HepG2 (cell line): ENCODE data around the gene KLHL21. TPM values are rescaled to one million over a fixed set of nuclear protein-coding genes. Genes with fewer than 3 reads are reported as not detected.

ENCODE experiments used
- ATM ChIP-seq: fragments of 450-650 bp; IDR thresholded peaks from 2 replicates; pipeline ENCODE4 v1.7.1; 2017; ENCODE audit warnings: mild to moderate bottlenecking, borderline replicate concordance
- CBX5 ChIP-seq: sonication (generic); formaldehyde crosslinking; IDR thresholded peaks from 2 replicates; pipeline ENCODE4 v1.4.0; 2020; ENCODE audit warnings: missing genetic modification reagents, borderline replicate concordance
- MEF2D ChIP-seq: sonication (generic); formaldehyde crosslinking; IDR thresholded peaks from 2 replicates; pipeline ENCODE4 v1.5.1; 2020; ENCODE audit warnings: mild to moderate bottlenecking, missing genetic modification reagents
- NCOA2 ChIP-seq: sonication (generic); formaldehyde crosslinking; IDR thresholded peaks from 2 replicates; pipeline ENCODE4 v1.8.0; 2022; ENCODE audit warnings: inconsistent platforms
- SAP130 ChIP-seq: IDR thresholded peaks from 2 replicates; pipeline ENCODE4 v1.6.1; 2016; ENCODE audit warnings: low read depth
- SUZ12 ChIP-seq: fragments of 150-350 bp; IDR thresholded peaks from 2 replicates; pipeline ENCODE4 v1.6.1; 2014; ENCODE audit warnings: low read depth, low read length
- U2AF1 ChIP-seq: fragments of 200-400 bp; formaldehyde crosslinking; optimal IDR thresholded peaks from 2 replicates; pipeline ENCODE3; 2017; ENCODE audit warnings: mild to moderate bottlenecking, low read depth, low read length
- ZBTB43 ChIP-seq: sonication (generic); formaldehyde crosslinking; conservative IDR thresholded peaks from 2 replicates; pipeline ENCODE4 v1.4.0; 2020; ENCODE audit warnings: missing genetic modification reagents
- ZNF362 ChIP-seq: sonication (generic); formaldehyde crosslinking; IDR thresholded peaks from 2 replicates; pipeline ENCODE4 v1.4.0; 2020; ENCODE audit warnings: missing genetic modification reagents, mild to moderate bottlenecking, borderline replicate concordance
- ZNF597 ChIP-seq: sonication (generic); formaldehyde crosslinking; IDR thresholded peaks from 2 replicates; pipeline ENCODE4 v1.5.0; 2020; ENCODE audit warnings: missing genetic modification reagents
- ZZZ3 ChIP-seq: sonication (generic); formaldehyde crosslinking; IDR thresholded peaks from 2 replicates; pipeline ENCODE4 v1.4.0; 2020; ENCODE audit warnings: missing genetic modification reagents, mild to moderate bottlenecking, borderline replicate concordance
- polyA plus RNA-seq, 8 experiments: library from polyadenylated mRNA; depleted of rRNA in 3 of 8; stranded (reverse) in 7 of 8; unstranded in 1 of 8; fragments of >200 nt; fragmentation: Illumina TruSeq in 4 of 8; extraction: Trizol in 4 of 8; gene quantifications; 2 replicates each; pipeline versions ENCODE4 v1.2.1 to v1.2.3, GENCODE V29; 2011 to 2016; ENCODE audit warnings: low read depth in 4 of 8, missing spikeins in 1 of 8, mixed read lengths in 1 of 8; ENCODE audit not compliant: insufficient read depth in 1 of 8
- total RNA-seq, 5 experiments: library from RNA; depleted of rRNA; stranded (reverse); fragments of >200 nt; fragmentation: Illumina TruSeq; extraction: Trizol; gene quantifications; 2 replicates each; pipeline ENCODE4 v1.2.3, GENCODE V29; 2016; ENCODE audit warnings: low read depth in 1 of 5
- TF ChIP-seq, protein P1 (sequence below): sonication (generic); formaldehyde crosslinking; IDR thresholded peaks from 2 replicates; pipeline ENCODE4 v1.5.0; 2020; ENCODE audit warnings: missing genetic modification reagents
- TF ChIP-seq, protein P2 (sequence below): sonication (generic); formaldehyde crosslinking; IDR thresholded peaks from one replicate; pipeline ENCODE4 v1.5.1; 2020; ENCODE audit warnings: mild to moderate bottlenecking, missing genetic modification reagents; ENCODE audit errors: not compliant biosample characterization

KLHL21 gene
- total and polyA plus RNA-seq, 2 of the 13 experiments (the other 11 are each of a cell fraction or from before 2014, with no cell fraction given) = 14.8 to 25.0 TPM

DNA sequence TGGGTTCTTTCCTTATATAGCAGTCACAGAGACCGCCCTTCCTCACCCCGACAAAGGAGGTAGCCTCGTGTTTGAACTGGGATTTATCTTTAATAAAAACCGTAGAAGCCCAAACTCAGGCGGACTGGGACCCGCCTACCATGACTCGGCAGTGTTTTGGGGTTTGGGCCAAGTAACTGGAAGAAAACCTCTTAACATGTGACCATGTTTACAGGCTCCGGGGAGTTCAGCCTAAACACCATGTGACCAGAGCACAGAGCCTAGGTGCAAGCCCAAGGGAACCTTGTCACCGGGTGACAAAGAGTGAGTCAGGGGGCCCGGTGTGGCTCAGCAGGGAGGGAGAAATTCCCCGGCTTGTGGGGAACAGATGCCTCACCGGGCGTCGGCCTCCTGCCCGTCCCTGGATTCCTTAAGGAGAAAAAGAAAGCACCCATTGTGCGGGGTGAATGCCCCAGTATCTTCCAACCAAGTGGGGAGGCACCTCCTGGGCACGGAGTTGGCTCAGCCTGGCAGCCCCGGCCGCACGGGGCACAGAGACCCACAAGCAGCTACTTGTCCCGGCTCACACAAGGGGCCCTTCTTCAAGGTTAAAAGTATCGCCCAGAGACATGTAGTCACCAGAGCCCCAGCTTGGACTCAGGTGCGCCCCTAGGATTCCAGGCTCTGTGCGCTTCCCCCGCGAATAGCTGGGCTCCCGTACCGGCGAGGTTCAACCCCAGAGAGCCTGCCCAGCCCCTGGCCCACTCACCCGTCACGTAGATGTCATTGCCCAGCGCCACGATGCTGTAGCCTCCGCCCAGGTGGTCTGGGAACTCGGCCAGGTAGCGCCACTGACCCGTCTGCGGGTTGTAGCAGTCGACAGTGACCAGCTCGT is 1.4 kb downstream of the KLHL21 start (continued):
- TF ChIP-seq ZNF362 (CRISPR knock-in tag) (no peak), U2AF1 (no peak), MEF2D (no peak; the same call in 1 of the 2 replicates), NCOA2 (CRISPR knock-in tag) (no peak), SAP130 (CRISPR knock-in tag) (peak; percentile 97), ZZZ3 (CRISPR knock-in tag) (no peak), SUZ12 (no peak), ATM (no peak), ZNF597 (CRISPR knock-in tag) (no peak), ZBTB43 (CRISPR knock-in tag) (no peak), CBX5 (CRISPR knock-in tag) (no peak)
- TF ChIP-seq, protein P1, sequence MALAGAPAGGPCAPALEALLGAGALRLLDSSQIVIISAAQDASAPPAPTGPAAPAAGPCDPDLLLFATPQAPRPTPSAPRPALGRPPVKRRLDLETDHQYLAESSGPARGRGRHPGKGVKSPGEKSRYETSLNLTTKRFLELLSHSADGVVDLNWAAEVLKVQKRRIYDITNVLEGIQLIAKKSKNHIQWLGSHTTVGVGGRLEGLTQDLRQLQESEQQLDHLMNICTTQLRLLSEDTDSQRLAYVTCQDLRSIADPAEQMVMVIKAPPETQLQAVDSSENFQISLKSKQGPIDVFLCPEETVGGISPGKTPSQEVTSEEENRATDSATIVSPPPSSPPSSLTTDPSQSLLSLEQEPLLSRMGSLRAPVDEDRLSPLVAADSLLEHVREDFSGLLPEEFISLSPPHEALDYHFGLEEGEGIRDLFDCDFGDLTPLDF = no peak
- TF ChIP-seq, protein P2, sequence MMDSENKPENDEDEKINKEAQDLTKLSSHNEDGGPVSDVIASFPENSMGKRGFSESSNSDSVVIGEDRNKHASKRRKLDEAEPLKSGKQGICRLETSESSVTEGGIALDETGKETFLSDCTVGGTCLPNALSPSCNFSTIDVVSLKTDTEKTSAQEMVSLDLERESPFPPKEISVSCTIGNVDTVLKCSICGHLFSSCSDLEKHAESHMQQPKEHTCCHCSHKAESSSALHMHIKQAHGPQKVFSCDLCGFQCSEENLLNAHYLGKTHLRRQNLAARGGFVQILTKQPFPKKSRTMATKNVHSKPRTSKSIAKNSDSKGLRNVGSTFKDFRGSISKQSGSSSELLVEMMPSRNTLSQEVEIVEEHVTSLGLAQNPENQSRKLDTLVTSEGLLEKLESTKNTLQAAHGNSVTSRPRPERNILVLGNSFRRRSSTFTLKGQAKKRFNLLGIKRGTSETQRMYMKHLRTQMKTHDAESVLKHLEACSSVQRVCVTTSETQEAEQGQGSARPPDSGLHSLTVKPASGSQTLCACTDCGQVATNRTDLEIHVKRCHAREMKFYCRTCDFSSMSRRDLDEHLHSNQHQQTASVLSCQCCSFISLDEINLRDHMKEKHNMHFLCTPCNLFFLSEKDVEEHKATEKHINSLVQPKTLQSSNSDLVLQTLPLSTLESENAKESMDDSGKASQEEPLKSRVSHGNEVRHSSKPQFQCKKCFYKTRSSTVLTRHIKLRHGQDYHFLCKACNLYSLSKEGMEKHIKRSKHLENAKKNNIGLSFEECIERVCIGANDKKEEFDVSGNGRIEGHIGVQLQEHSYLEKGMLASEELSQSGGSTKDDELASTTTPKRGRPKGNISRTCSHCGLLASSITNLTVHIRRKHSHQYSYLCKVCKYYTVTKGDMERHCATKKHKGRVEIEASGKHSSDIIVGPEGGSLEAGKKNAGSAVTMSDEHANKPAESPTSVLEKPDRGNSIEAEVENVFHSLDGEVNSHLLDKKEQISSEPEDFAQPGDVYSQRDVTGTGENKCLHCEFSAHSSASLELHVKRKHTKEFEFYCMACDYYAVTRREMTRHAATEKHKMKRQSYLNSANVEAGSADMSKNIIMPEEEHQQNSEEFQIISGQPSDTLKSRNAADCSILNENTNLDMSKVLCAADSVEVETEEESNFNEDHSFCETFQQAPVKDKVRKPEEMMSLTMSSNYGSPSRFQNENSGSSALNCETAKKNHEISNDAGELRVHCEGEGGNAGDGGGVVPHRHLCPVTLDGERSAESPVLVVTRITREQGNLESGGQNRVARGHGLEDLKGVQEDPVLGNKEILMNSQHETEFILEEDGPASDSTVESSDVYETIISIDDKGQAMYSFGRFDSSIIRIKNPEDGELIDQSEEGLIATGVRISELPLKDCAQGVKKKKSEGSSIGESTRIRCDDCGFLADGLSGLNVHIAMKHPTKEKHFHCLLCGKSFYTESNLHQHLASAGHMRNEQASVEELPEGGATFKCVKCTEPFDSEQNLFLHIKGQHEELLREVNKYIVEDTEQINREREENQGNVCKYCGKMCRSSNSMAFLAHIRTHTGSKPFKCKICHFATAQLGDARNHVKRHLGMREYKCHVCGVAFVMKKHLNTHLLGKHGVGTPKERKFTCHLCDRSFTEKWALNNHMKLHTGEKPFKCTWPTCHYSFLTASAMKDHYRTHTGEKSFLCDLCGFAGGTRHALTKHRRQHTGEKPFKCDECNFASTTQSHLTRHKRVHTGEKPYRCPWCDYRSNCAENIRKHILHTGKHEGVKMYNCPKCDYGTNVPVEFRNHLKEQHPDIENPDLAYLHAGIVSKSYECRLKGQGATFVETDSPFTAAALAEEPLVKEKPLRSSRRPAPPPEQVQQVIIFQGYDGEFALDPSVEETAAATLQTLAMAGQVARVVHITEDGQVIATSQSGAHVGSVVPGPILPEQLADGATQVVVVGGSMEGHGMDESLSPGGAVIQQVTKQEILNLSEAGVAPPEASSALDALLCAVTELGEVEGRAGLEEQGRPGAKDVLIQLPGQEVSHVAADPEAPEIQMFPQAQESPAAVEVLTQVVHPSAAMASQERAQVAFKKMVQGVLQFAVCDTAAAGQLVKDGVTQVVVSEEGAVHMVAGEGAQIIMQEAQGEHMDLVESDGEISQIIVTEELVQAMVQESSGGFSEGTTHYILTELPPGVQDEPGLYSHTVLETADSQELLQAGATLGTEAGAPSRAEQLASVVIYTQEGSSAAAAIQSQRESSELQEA (CRISPR knock-in tag) = no peak
